HG03520 (cell line): Measurements from ENCODE around the gene SLC17A9.

ENCODE experiments used
- ATAC-seq: cut with Tn5 transposase; IDR thresholded peaks from one replicate; pipeline ENCODE4 v1.9.1; 2021; ENCODE audit warnings: mild to moderate bottlenecking, moderate library complexity; ENCODE audit not compliant: unreplicated experiment

The SLC17A9 gene

GRCh38 chr20:62952373-62952967, at the start of gene SLC17A9:
SLC17A9 (plus strand) TSS chr20:62952709; CDS start chr20:62952831, 122 bp downstream.
- peak; percentile 43 for ATAC-seq

- ATAC-seq = no peak
Observed at GRCh38 chr20:62902926-62903615, 49.4 kb upstream of the SLC17A9 start.

GRCh38 chr20:62905536-62906117, 46.9 kb upstream of the SLC17A9 start:
- no peak for ATAC-seq

GRCh38 chr20:62906209-62906608, 46.3 kb upstream of the SLC17A9 start:
- ATAC-seq = no peak

DNA sequence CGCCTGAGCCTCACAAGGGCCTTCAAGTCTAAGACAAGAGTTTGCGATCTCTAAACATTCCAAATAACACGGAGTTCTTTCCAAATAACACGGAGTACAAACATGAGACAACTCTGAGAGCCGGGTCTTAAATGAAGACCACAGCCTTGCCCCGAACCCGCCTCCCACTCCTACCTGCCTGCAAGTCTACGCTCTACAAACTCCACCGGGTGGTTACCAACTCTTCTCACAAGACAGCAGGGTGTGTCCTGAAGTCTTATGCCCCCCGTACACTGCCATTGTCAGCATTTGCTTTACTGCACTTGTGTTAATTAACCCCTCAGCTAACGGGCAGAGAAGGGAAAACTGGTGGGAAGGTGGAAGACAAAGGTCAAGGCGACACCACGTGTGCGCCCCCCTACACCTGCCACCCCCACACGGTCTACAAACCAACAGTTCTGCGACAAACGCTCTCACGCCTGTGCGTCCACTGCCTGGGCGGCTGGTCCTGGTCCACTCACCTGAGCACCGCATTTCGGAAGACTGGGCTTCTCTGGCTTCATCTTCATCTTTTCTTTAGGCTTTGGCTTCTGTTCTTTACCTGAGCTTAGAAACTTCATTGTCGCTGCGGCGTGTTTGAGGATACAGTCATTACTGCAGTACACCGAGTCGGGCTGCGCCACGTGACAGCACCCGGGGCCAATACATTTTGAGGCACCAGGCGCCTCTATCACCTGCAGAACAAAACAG, 45.7 kb upstream of the SLC17A9 start:
- no peak for ATAC-seq

DNA sequence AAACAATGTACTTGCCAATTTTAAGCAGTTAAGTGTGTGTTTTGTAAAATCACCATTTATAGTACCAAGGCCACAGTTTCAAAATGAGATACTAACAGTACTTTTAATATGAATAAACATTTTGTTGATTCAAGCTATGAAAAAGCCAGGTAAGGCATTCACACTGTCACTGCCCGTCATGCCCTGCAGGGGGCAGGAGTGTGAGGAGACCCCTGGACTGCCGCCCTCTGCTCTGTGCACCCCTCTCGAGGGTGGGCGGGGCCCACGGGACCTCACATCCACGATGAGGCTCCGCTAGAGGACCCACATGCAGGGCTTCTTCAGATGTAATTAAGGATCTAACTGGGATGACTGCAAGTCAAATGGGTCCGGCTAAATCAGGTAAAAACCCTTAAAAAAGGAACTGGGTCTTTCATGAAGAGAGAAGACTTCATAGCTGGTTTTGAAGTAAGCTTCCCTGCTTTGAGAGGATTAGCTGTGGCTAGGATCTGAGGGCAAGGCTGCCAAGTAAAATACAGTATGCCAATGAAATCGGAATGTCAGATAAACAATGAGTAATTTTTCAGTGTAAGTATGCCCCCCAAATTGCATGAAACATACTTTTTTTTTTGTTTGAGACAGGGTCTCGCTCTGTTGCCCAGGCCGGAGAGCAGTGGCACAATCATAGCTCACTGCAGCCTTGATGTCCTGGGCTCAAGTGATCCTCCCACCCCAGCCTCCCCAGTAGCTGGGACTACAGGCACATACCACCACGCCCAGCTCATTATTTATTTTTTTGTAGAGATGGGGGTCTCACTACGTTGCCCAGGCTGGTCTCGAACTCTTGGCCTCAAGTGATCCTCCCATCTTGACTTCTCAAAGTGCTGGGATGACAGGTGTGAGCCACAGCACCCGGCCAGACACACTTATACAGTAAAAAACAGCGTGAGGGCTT, 44.9 kb upstream of the SLC17A9 start:
- no peak for ATAC-seq

GRCh38 chr20:62908971-62909791, 43.3 kb upstream of the SLC17A9 start:
- no peak for ATAC-seq

DNA sequence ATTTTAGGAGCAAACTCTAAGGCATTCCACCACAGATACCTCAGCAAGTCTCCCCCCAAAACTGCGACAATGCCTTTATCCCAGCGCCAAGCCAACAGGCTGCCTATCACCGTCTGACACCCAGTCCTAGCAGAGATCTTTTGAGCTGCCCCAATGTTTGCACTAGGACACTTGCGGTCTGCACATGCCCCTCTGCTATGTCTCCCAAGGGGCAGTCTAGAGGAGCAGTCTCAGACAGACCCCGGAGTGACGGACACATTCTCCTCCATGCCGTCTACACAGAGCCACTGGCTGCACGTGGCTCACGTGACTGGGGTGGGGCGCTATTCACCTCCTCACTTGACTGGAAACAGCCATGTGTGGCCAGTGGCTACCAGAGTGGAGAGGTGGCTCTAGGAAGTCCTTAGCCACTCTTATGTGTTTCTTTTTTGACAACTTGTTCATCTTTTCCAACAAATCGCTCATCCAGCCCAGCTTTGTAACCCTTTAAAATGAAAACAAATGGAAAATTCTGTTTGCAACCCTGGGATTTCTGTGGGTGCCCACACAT, 42.2 kb upstream of the SLC17A9 start:
- no peak for ATAC-seq

DNA sequence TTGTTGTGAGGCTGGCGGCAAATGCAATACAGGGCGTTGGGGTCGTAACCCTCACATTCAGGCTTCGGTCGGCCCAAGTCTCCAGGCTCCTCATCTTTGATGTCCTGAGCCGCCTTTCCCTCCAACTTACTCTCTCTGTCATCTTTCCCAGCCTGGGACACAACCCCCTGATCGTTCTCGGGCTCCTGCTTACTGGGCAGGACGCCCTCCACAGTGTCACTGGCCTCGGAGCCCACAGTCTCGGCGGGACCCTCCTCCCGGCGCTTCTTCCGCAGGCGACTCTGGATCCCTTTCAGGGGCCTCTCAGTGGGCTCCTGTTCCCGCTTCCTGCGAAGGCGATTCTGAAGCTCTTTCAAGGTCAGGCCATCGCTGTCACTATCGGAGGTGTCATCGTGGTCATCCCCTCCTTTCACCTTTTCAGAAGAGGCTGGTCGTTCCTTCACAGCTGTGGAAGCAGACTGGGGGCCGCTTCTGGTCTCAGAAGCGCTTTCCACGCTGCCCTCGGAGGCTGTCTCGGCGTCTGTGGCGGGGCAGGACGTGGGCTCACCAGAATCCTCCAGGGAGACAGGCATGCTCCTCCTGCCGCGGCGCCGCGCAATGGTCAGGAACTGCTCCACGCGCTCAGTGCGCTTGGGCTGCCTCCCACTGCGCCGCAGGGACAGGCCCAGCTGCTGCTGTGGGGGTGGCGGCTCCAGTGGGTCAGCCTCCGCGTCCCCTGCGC, 41.6 kb upstream of the SLC17A9 start:
- no peak for ATAC-seq

- ATAC-seq = no peak
Observed at GRCh38 chr20:62911701-62912280, 40.7 kb upstream of the SLC17A9 start.

DNA sequence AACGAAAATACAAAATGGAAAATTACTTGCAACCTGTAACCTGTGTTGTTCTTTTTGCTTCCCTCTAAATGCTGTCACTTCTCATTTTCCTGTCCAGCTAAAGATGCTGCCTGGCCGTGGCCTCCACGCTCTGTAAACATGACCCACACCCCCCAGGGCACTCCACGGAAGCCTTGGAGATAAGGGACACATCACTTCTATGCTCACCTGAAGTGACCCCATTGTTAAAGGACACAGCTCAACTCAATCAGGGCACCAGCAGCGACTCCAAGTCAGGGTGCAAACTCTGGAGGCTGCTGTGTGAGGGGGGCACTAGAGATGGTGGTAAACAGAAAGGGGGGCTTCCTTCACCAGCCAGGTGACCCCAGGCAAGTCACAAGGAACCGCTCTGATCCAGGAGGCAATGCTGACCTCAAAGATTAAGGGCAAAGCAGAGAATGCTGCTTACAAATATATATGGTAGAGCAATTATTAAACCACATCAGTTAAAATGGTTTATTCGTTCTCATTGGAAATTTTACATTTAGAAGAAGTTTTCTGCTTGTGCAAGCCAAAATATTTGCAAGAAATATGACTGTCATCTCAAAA, 39.4 kb upstream of the SLC17A9 start:
- ATAC-seq = no peak

GRCh38 chr20:62914436-62914835, 38.1 kb upstream of the SLC17A9 start:
- no peak for ATAC-seq

- no peak for ATAC-seq
Observed at GRCh38 chr20:62914970-62915457, 37.5 kb upstream of the SLC17A9 start.

- ATAC-seq = no peak
Observed at GRCh38 chr20:62916703-62917476, 35.6 kb upstream of the SLC17A9 start.

DNA sequence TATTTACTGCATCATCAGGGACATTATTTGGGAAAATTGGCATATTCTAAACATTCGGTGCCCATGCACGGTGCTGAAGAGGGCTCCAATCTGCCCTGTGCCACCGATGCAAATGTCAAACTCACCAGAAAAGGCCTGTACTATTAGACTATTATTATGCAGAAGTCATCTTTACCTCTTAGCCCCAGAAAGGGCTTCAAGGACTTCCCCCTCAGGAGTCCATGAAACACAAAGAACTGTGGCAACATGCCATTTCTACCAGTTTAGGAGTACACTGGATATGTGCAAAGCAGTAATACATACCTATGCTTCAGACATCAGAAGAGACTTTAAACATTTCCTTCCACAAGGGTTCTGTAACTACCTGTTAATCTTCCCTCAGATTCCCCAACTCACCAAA, 34.8 kb upstream of the SLC17A9 start:
- no peak for ATAC-seq

- ATAC-seq = no peak
Observed at GRCh38 chr20:62918147-62918546, 34.4 kb upstream of the SLC17A9 start.

DNA sequence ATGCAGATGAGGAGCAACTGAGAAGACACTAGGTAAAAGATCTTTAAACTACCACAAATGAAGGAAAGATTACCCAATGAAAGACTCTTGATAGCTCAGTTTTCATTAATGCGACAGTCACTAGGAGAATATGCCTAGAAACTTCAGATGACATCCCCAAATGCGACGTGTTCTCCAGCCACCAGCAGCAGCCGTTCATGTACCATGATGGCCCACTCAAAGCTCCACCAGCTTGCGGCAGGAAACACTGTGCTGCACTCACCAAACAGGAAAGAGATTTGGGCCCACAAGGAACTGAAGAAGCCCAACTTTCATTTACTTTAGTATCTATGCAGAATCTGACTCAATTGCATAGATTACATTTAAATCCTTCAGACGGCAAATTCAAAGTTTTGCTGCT, 33.7 kb upstream of the SLC17A9 start:
- no peak for ATAC-seq
